GM10847 (cell line): ENCODE results near the gene CFAP299.

ENCODE experiments used
- POLR2A ChIP-seq: IDR thresholded peaks from 2 replicates; pipeline ENCODE4 v1.6.1; 2011; ENCODE audit not compliant: insufficient read length; ENCODE audit errors: extremely low read depth

The CFAP299 gene

DNA sequence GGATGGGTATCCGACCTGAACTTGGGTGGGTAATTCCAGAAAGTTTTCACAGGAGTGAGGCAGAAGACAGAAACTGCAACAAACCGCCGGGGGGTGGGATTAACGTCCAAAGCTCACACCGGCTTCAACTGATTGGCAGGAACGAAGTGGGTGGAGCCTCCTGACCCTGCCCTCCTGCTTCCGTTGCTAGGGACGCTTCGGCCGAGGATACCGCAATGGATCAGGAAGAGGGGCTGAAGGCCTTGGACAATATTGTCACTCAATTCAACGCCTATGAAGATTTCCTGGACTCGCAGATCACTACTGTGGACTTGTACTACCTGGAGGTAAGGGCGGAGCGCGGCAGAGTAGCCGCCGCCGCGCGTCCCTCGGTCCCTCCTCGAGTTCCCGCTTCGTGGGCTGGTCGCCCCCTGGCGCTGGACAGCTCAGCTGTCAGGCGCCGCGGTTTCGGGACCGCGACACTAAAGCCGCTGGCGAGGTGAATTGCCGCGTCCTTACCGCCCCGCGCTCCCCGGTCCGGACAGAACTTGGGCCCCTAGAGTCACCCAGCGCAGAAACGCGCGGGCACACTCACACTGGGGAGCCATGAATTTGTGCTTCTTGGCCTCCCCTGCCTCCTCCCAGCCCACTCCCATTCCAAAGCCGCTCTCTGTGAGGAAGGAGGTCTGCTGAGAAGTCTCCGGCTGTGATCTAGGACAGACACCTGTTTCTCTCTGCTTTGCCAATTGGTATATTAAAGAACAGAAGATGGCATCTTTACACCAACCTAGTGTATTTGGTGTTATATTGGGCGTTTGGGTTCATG lies at the start of gene CFAP299:
TSS of gene CFAP299 (plus strand) at position 177 of the 805 bp plus-strand sequence.
- no peak for TF ChIP-seq POLR2A

DNA sequence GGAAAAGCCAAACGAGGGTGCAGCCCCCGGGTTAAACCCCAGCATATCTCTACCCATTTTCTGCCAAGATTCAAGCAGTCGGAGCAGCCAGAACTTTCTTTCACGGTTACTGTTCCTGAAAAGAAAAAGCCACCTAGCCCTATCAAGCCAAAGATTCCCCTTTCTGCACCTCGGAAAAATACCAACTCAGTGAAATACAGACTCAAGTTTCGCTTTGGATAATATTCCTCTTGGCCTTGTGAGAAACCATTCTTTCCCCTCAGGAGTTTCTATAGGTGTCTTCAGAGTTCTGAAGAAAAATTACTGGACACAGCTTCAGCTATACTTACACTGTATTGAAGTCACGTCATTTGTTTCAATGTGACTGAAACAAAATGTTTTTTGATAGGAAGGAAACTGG lies 49.1 kb upstream of the CFAP299 start:
- no peak for TF ChIP-seq POLR2A

DNA sequence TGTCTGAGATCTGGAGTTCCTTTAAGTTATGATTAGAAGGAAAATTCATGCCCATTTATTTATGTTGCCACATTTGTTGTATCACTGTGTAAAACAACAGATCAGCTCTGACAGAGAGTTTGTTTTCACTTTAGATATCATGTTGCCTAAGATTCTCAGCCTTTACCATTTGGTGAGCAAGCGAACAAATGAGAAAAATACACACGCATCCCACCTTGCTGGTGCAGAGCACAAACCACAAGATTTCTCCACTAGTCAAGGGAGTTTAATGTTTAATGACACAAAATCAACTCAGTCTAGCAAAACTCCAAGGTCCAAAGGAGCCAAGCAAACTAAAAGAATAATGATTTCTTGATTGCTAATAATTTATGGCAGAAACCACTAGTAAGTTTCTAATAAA lies 41.3 kb upstream of the CFAP299 start:
- TF ChIP-seq POLR2A = no peak

DNA sequence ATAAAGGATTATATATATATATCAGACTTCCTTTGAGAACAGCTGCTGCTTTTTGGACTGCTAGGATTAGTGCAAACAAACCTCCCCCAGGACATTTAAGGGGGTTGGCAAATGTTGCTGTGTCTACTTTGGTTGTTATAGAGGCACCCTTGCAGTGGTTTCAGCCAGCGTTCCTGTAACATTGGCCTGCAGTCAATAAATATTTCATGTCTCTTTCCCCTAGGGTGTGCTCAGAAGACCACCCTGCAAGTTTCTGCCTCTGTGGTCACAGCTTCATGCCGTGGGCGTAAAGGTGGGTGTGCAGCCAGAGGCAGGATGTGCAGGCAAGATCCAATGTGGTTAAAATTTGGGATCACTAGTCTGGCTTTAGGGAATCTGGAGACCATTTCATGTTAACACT lies 40.2 kb upstream of the CFAP299 start:
- no peak for TF ChIP-seq POLR2A

DNA sequence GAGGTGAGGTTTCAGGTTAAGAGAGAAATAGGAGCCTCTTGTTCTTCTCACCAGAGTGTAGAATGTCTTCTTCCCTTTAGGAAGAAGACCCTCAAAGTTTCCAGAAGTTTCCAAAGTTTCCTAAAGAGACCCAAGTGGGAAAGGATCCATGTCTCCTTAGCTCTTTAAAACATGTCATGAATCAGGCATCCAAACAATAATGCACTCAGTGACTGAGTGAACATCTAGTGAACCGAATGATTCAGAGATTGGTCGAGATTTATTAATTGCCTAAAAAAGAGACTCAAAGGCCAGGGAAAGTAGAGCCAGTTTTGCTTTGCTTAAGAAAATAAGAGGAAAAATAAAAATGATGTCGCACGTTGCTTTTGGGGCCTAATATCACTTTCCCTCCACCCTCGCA lies 39.7 kb upstream of the CFAP299 start:
- TF ChIP-seq POLR2A = no peak

DNA sequence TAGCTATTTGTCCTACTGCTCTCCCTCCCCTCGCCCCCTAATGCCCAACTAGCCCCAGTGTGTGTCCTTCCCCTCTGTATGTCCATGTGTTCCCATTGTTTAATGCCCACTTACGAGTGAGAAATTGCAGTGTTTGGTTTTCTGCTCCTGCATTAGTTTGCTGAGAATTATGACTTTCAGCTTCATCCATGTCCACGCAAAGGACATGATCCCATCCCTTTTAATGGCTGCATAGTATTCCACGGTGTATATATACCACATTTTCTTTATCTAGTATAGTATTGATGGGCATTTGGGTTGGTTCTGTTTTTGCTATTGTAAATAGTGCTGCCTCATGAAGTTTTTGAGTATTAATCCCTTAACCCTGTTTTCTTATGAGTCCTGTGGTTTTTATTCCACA lies 33.6 kb upstream of the CFAP299 start:
- no peak for TF ChIP-seq POLR2A

DNA sequence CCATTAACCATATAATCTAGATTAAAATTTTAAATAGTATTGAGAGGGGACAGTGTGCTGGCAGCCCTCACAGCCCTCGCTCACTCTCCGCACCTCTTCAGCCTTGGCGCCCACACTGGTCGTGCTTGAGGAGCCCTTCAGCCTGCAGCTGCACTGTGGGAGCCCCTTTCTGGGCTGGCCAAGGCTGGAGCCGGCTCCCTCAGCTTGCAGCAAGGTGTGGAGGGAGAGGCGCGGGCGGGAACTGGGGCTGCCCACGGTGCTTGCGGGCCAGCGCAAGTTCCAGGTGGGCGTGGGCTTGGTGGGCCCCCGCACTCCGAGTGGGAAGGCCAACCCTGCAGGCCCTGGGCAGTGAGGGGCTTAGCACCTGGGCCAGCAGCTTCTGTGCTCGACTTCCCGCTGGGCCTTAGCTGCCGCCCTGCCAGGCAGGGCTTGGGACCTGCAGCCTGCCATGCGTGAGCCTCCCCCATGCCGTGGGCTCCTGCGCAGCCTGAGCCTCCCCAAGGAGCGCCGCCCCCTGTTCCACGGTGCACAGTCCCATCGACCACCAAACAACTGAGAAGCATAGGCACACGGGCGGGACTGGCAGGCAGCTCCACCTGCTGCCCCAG lies 32.8 kb upstream of the CFAP299 start:
- no peak for TF ChIP-seq POLR2A

DNA sequence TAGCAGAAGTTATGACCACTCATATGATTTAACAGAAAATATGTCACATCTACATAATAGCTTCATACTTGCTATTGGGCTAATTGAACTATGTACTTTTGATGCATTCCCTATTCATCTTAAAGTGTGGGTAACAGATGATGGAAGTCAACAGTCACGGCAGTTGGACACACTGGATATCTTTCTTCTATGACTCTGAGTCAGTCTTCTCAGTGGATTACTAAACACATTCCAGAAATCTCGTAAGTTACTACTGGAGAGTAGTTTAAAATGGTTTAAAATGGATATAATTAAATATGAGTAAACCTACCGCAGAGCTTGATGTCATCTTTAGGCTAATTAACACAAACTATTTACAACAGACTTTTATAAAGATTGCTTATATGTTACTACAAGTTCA lies 30.1 kb upstream of the CFAP299 start:
- TF ChIP-seq POLR2A = no peak

DNA sequence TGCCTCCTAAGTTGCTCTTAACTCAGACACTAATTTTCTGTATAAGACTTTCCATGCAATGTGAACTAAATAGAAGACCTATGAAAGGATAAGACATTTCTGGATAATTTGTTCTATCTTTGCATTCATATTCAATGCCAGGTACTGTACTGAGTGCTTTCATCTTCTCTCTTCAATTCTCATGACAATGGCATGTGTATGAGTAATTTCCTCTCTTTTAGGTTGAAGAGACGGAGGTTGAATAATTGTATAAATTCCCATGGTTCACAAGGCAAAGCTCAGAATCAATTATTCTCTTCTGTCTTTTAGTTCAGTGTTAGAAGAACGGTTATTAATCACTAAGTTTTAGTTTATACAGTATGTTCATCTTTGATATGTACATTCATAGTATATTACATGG lies 29.3 kb upstream of the CFAP299 start:
- TF ChIP-seq POLR2A = no peak

DNA sequence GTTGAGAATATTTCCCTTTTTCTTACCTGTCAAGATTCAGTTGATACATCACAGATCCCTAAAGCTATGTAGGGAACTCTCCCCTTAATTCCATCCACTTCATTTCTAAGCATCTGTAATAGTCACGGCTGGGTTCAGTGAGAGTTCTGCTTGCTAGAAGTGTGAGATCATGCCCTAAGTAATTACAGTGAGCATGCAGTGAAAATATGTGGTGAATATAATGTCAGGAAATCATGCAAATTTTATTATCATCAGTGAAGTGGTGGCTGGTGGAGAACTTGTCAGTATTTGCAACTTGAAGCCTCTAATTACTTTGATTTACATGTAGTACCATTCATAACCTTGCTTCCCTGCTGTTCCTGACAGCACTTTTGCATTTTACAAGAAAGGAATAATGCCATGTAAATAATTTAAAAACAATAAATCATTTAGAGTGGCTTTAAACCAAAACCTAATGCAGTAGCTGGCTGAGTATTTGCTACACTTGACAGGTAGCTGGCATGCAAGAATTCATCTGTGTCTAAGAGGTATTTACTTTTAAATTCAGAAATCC lies 28.3 kb upstream of the CFAP299 start:
- TF ChIP-seq POLR2A = no peak

DNA sequence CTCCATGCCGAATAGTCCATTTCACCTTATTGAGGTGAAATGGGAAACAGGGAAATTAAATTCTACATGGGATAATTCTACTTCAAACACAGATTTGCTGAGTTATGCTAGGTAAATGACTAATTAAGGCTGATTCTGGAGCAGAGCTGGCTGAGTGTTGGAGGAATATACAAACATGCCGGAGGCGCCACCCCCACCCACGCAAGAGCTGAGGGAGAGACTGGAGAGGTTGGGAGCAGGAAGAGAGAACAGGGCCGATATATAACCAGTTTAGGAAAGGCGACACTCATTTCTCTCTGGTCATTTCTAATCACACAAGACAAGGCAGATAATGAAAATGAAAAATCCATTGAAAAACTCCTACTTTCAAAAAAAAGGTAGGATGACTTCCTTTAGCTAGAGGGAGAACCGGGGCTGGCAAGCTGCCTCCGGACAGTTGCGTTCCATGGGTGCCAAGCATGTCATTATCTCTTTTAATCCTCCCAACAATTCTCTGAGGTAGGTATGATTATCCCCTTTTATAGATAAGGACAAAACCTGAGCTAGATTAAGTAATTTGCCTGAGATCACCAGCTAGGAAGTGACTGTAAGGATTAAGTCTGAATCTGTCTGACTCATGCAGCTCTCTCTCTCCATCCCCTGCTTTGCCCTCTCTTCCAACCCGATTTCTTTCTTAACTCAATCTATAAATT lies 27.6 kb upstream of the CFAP299 start:
- no peak for TF ChIP-seq POLR2A

DNA sequence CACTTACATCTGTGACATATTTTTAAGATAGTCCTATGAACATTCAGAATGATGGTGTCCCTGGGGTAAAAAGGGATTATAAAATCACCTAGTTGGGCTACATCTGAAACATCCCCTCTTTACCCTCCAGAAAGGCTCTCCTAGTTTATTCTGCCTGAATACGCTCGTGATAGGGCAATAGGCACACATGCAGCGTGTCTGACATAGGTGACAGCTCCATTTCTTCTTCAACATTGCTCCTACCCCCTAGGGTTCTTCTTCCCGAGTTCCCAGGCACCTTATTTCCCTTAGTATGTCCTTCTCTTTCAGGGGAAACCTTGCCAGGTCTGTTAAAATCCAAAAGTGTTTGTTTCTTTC lies 27.1 kb upstream of the CFAP299 start:
- no peak for TF ChIP-seq POLR2A

DNA sequence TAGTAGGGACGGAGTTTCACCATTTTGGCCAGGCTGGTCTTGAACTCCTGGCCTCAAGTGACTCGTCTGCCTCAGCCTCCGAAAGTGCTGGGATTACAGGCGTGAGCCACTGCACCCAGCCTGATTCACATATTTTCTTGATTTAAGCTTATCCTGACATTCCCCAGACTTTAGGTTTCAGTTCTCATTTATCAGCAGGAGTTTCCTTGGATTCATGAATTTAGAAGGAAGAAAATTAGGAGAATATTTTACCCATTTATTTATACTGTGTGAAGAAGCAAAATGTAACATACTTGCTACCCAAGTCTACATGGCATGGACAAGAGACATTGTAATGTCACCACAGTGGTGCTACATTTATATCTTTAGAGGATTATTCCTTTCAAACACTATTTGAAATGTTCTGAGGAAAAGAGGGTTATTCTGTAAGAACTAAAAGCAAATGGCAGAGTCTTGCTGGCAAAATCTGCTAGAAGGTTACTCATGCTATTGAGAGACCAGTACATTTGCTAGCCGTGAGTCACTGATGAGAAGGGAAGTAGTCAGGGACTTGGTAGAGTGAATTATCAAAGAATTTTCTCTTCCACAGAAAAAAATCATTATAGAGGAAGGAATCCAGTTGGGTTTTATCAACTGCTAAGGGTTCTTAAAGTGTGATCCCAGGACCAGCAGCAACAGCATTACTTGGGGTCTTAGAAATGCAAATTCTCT lies 26.1 kb upstream of the CFAP299 start:
- TF ChIP-seq POLR2A = no peak

DNA sequence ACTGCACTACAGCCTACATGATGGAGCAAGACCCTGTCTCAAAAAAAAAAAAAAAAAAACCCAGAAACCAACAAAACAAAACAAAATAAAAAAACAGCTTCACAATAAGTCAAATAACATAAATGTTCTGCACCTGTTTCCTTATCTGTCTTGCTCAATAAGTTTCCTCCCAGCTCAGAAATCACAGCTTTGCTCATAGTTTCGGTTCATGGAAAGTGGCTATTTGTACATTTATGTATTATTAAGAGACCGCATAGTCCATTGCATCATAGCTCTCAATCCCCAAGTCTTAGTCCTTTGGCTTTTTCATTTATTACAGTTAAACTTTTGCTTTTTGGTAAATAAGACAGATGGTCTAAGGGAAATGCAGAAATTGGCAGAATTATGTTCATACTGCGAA lies 24.4 kb upstream of the CFAP299 start:
- TF ChIP-seq POLR2A = no peak

DNA sequence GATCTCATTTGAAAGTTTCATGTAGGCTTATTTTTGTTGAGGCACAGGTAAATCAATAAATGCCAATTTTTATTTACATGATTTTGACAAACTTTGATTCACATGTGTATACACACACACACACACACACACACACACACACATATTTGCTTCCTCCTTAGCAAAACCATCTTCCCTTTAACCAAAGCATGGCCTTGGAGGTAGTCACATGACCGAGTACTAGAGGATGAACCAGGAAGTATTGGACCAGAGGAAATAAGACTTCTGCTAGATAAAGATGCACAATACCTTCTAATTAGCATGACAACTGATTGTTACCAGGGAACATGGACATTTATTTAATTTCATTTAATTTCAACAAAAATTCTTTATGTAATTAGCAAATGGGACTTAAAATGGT lies 23.4 kb upstream of the CFAP299 start:
- TF ChIP-seq POLR2A = no peak
